Gastroesophageal sphincter (tissue), 3 donors: ENCODE results near the gene CRTAP.

ENCODE experiments used
- EP300 ChIP-seq: sonication (generic); formaldehyde crosslinking; IDR thresholded peaks from one replicate; pipeline ENCODE4 v1.6.1; 2017; ENCODE audit warnings: antibody characterized with exemption, mild to moderate bottlenecking
- POLR2AphosphoS5 ChIP-seq: sonication (generic); formaldehyde crosslinking; IDR thresholded peaks from one replicate; pipeline ENCODE4 v1.6.1; 2017; ENCODE audit warnings: antibody characterized with exemption
- TF ChIP-seq, protein P1 (sequence below), 4 experiments: fragments of 200-600 bp in 2 of 4; fragments of 450-650 bp in 2 of 4; sonication (generic) in 1 of 4; IDR thresholded peaks; one replicate each; pipeline ENCODE4 v1.5.1; 2017 to 2019; ENCODE audit warnings: antibody characterized with exemption in 4 of 4, mild to moderate bottlenecking in 2 of 4, moderate library complexity in 2 of 4

DNA sequence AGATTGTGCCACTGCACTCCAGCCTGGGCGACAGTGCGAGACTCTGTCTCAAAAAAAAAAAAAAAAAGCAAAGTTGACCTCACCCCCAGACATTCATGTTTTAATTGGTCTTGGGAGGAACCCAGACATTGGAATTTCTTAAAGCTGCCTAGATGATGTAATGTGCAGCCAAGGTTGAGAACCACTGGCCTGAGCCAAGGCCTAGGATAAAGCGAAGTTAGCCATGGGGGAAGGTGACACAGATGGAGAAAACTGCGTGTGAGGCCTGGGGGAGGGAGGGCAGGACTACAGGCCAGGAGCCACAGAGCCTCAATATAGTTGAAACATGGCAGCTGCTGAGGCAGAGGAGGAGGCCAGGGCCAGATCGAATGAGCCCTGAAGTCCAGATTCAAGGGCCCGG is 37.8 kb upstream of the CRTAP start:
- TF ChIP-seq, protein P1, sequence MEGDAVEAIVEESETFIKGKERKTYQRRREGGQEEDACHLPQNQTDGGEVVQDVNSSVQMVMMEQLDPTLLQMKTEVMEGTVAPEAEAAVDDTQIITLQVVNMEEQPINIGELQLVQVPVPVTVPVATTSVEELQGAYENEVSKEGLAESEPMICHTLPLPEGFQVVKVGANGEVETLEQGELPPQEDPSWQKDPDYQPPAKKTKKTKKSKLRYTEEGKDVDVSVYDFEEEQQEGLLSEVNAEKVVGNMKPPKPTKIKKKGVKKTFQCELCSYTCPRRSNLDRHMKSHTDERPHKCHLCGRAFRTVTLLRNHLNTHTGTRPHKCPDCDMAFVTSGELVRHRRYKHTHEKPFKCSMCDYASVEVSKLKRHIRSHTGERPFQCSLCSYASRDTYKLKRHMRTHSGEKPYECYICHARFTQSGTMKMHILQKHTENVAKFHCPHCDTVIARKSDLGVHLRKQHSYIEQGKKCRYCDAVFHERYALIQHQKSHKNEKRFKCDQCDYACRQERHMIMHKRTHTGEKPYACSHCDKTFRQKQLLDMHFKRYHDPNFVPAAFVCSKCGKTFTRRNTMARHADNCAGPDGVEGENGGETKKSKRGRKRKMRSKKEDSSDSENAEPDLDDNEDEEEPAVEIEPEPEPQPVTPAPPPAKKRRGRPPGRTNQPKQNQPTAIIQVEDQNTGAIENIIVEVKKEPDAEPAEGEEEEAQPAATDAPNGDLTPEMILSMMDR (IDR thresholded peaks at IDR 0.05) = no peak
- no peak for TF ChIP-seq POLR2AphosphoS5
- TF ChIP-seq EP300 = no peak
